OCI-LY3 (cell line): ENCODE measurements around the gene TEX22.

ENCODE experiments used
- H2AFZ ChIP-seq: fragments of 200-600, 300-600 bp; shearing (Covaris generic); 2 replicates; pipeline ENCODE4 v1.6.0; 2014; ENCODE audit warnings: antibody characterized with exemption, low read depth, low read length
- H3K27ac ChIP-seq: fragments of 200-600, 300-600 bp; sonication (generic); 2 replicates; pipeline ENCODE4 v1.5.1; 2014; ENCODE audit warnings: mild to moderate bottlenecking, low read length, moderate library complexity, mixed read lengths
- H3K27me3 ChIP-seq: fragments of 200-600, 300-600 bp; sonication (generic); 2 replicates; pipeline ENCODE4 v1.6.1; 2014; ENCODE audit warnings: low read depth, low read length, mixed read lengths
- H3K36me3 ChIP-seq: fragments of 200-600, 300-600 bp; sonication (generic); replicated peaks from 2 replicates; pipeline ENCODE3; 2014; ENCODE audit warnings: low read depth, low read length, mixed read lengths
- H3K4me1 ChIP-seq: fragments of 300-600, 200-600 bp; sonication (generic); 2 replicates; pipeline ENCODE4 v1.6.1; 2014; ENCODE audit warnings: low read length, mixed read lengths
- H3K4me2 ChIP-seq: fragments of 200-600, 300-600 bp; sonication (generic); 2 replicates; pipeline ENCODE4 v1.6.1; 2014; ENCODE audit warnings: low read length, mixed read lengths
- H3K4me3 ChIP-seq: fragments of 300-600, 200-600 bp; sonication (generic); 2 replicates; pipeline ENCODE4 v1.5.1; 2014; ENCODE audit warnings: antibody characterized with exemption, mild to moderate bottlenecking, low read length, moderate library complexity
- H3K79me2 ChIP-seq: fragments of 300-600, 200-600 bp; shearing (Covaris generic); 2 replicates; pipeline ENCODE4 v1.6.1; 2014; ENCODE audit warnings: mild to moderate bottlenecking, low read length, mixed read lengths
- H3K9ac ChIP-seq: fragments of 300-600, 200-600 bp; shearing (Covaris generic); 2 replicates; pipeline ENCODE4 v1.6.0; 2014; ENCODE audit warnings: mild to moderate bottlenecking, low read length, moderate library complexity
- H3K9me3 ChIP-seq: fragments of 200-600, 300-600 bp; shearing (Covaris generic); 2 replicates; pipeline ENCODE4 v1.6.1; 2014; ENCODE audit warnings: low read length, mixed read lengths; ENCODE audit not compliant: insufficient read depth
- H4K20me1 ChIP-seq: fragments of 200-600, 300-600 bp; sonication (generic); 2 replicates; pipeline ENCODE4 v1.6.1; 2016; ENCODE audit warnings: low read length, mixed read lengths; ENCODE audit not compliant: insufficient read depth
- EZH2phosphoT487 ChIP-seq: fragments of 200-600 bp; shearing (Covaris generic); IDR thresholded peaks from 2 replicates; pipeline ENCODE4 v1.6.1; 2018; ENCODE audit warnings: antibody characterized with exemption, mixed run types, low read depth
- TF ChIP-seq, protein P1 (sequence below): fragments of 200-600, 300-600 bp; sonication (generic); IDR thresholded peaks from 2 replicates; pipeline ENCODE4 v1.5.1; 2014; ENCODE audit warnings: antibody characterized with exemption, low read length, low read depth

The TEX22 gene

DNA sequence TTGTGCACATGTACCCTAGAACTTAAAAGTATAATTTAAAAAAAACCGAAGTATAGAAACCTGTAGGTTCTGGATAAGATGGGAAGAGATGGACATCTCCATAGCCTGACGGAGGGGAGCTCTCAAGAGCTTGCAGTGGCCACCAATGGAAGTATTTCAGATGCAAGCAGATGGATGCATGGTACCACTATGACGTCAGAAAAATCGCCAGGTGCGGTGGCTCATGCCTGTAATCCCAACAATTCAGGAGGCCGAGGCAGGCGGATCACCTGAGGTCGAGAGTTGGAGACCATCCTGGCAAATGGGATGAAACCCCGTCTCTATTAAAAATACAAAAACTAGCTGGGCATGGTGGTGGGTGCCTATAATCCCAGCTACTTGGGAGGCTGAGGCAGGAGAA lies 3.4 kb downstream of the TEX22 start:
- TF ChIP-seq EZH2phosphoT487 = no peak
- TF ChIP-seq, protein P1, sequence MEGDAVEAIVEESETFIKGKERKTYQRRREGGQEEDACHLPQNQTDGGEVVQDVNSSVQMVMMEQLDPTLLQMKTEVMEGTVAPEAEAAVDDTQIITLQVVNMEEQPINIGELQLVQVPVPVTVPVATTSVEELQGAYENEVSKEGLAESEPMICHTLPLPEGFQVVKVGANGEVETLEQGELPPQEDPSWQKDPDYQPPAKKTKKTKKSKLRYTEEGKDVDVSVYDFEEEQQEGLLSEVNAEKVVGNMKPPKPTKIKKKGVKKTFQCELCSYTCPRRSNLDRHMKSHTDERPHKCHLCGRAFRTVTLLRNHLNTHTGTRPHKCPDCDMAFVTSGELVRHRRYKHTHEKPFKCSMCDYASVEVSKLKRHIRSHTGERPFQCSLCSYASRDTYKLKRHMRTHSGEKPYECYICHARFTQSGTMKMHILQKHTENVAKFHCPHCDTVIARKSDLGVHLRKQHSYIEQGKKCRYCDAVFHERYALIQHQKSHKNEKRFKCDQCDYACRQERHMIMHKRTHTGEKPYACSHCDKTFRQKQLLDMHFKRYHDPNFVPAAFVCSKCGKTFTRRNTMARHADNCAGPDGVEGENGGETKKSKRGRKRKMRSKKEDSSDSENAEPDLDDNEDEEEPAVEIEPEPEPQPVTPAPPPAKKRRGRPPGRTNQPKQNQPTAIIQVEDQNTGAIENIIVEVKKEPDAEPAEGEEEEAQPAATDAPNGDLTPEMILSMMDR = no peak
- no peak overlapping the region for H3K27ac ChIP-seq
- H3K4me1 ChIP-seq = peaks cover 28% of the 10 kb centered on the region
- peaks cover 10% of the 10 kb centered on the region for H3K9me3 ChIP-seq
- no peak overlapping the region for H3K4me2 ChIP-seq
- H3K9ac ChIP-seq = no peak overlapping the region
- peaks cover 17% of the 10 kb centered on the region for H3K79me2 ChIP-seq
- H3K36me3 ChIP-seq = peaks cover 45% of the 10 kb centered on the region
- no peaks in the 10 kb centered on the region for H3K27me3 ChIP-seq
- H2AFZ ChIP-seq = no peak overlapping the region
- no peaks in the 10 kb centered on the region for H4K20me1 ChIP-seq
- H3K4me3 ChIP-seq = no peak overlapping the region

DNA sequence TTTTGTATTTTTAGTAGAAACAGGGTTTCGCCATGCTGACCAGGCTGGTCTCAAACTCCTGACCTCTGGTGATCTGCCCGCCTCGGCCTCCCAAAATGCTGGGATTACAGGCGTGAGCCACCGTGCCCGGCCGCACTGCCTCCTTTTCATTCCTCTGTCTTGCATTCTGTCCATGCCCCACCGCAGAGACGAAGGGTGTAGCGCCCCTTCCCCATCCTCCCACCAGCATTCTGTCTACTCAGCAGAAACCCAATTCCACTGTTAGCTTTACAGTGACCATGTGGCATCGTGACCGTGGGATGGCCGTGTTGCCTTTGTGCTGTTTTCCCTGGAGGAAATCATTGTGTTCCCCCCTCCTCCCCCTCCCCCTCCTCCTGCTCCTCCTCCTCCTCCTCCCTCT lies 10.3 kb downstream of the TEX22 start:
- H4K20me1 ChIP-seq = no peaks in the 10 kb centered on the region
- H2AFZ ChIP-seq = no peak overlapping the region
- peaks cover 18% of the 10 kb centered on the region for H3K4me1 ChIP-seq
- peaks cover 12% of the 10 kb centered on the region for H3K36me3 ChIP-seq
- no peak overlapping the region for H3K9ac ChIP-seq
- no peak overlapping the region for H3K4me2 ChIP-seq
- TF ChIP-seq, protein P1 = no peak
- TF ChIP-seq EZH2phosphoT487 = no peak
- H3K27me3 ChIP-seq = no peaks in the 10 kb centered on the region
- no peaks in the 10 kb centered on the region for H3K79me2 ChIP-seq
- no peak overlapping the region for H3K27ac ChIP-seq
- no peaks in the 10 kb centered on the region for H3K9me3 ChIP-seq
- H3K4me3 ChIP-seq = no peak overlapping the region

DNA sequence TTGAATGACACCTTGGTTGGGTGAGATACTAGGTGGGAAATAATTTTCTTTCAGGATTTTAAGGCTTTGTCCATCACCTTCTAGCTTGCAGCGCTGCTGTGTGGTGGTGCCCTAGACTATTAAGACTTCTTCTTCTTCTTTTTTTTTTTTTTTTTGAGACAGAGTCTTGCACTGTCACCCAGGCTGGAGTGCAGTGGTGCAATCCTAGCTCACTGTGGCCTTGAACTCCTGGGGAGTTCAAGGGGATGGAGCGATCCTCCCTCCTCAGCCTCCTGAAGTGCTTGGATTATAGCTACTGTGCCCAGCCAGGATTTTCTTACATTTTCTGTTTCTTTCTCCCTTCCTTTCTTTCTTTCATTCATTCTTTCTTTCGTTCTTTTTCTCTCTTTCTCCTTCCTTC lies 11.0 kb downstream of the TEX22 start:
- Histone ChIP-seq H3K9me3 (no peaks in the 10 kb centered on the region), H2AFZ (no peak overlapping the region), H3K27ac (no peak overlapping the region), H3K4me1 (peaks cover 16% of the 10 kb centered on the region), H4K20me1 (no peaks in the 10 kb centered on the region), H3K27me3 (no peaks in the 10 kb centered on the region), H3K36me3 (peaks cover 7% of the 10 kb centered on the region), H3K9ac (no peak overlapping the region), H3K79me2 (no peaks in the 10 kb centered on the region), H3K4me3 (no peak overlapping the region), H3K4me2 (no peak overlapping the region)
- TF ChIP-seq EZH2phosphoT487 = no peak
- TF ChIP-seq, protein P1 = no peak

DNA sequence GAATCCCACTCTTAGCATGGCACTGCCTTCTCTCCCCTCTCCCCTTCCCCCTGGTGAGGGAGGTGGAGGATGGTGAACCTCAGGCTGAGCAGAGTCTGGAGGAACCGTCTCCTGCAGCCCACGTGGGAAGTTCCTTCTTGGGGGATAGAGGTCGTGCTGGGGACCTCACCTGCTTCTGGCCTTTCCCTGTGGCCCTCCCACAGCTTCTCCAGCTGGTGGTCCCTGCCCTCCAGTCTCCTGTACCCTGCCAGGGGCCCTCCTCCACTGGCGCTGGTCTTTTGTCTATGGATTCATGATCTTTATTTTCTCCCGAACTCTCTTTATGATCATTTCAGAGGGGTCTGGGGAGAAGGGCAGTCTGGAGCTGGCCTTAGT lies 12.3 kb downstream of the TEX22 start:
- Histone ChIP-seq H3K79me2 (no peaks in the 10 kb centered on the region), H2AFZ (no peak overlapping the region), H3K9me3 (no peaks in the 10 kb centered on the region), H4K20me1 (no peaks in the 10 kb centered on the region), H3K27ac (no peak overlapping the region), H3K4me1 (peaks cover 17% of the 10 kb centered on the region; the same call in 1 of the 2 replicates), H3K9ac (no peak overlapping the region), H3K36me3 (peaks cover 2% of the 10 kb centered on the region), H3K4me2 (no peak overlapping the region), H3K27me3 (no peaks in the 10 kb centered on the region), H3K4me3 (no peak overlapping the region)
- no peak for TF ChIP-seq EZH2phosphoT487
- TF ChIP-seq, protein P1 = no peak
